ENCODE results near the gene PCNX2.

PCNX2 gene

GRCh38 chr1:233019083-233019482 lies 276.4 kb downstream of the PCNX2 start:
- Histone ChIP-seq H3K9me2 (replicated peaks; ENCODE audit: insufficient read depth, low read length) (no peaks in the 10 kb centered on the region), H3F3A (ENCODE audit: insufficient read depth, low read length) (peaks cover 11% of the 10 kb centered on the region)

DNA sequence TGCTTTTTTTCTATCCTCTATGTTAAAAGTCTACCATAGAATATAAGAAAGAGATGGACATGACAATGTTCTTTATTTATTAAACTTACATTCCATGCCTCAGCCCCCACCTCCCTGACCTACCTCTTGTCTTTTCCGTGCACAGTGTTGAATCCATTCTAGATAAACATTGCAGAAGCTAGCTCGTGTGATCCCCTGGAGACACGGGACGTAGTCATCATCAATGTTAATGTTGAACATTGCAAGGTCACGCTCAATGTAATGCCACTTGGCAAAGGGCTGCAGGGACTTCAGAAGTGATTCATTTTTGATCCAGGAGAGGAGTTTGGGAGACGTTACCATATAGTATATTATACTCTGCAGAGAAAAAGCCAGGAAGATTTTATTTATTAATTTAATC lies 278.7 kb downstream of the PCNX2 start:
- Histone ChIP-seq H3F3A (ENCODE audit: insufficient read depth, low read length) (peaks cover 11% of the 10 kb centered on the region), H3K27me3 (replicated peaks; ENCODE audit: insufficient read depth, low read length) (no peaks in the 10 kb centered on the region), H3K4me2 (ENCODE audit: low read depth, low read length) (no peak overlapping the region), H2AFZ (ENCODE audit: low read length) (no peak overlapping the region), H3K4me3 (ENCODE audit: low read length) (no peak overlapping the region), H3K27ac (ENCODE audit: low read length) (no peak overlapping the region), H3K36me3 (replicated peaks; ENCODE audit: insufficient read depth, low read length) (no peaks in the 10 kb centered on the region), H3K9me2 (replicated peaks; ENCODE audit: insufficient read depth, low read length) (no peaks in the 10 kb centered on the region), H3K4me1 (ENCODE audit: low read length) (peaks cover 12% of the 10 kb centered on the region), H3K79me2 (ENCODE audit: low read length) (no peaks in the 10 kb centered on the region), H3K9ac (ENCODE audit: low read length) (no peak overlapping the region), H4K20me1 (ENCODE audit: insufficient read depth, low read length) (no peaks in the 10 kb centered on the region), H3K9me3 (replicated peaks; ENCODE audit: insufficient read depth, low read length) (no peaks in the 10 kb centered on the region)
- DNase-seq, result no peak
- TF ChIP-seq CTCF (IDR thresholded peaks at IDR 0.05; ENCODE audit: low read length) (no peak), EZH2phosphoT487 (IDR thresholded peaks at IDR 0.05; ENCODE audit: low read length) (no peak), EZH2 (optimal IDR thresholded peaks at IDR 0.05; ENCODE audit: low read depth, low read length) (no peak)

More at GRCh38 chr1:233019083-233019482, 276.4 kb downstream of the PCNX2 start:
- Histone ChIP-seq H3K4me3 (ENCODE audit: low read length) (no peak overlapping the region), H3K9ac (ENCODE audit: low read length) (no peak overlapping the region), H3K36me3 (replicated peaks; ENCODE audit: insufficient read depth, low read length) (no peaks in the 10 kb centered on the region), H4K20me1 (ENCODE audit: insufficient read depth, low read length) (no peaks in the 10 kb centered on the region), H3K27me3 (replicated peaks; ENCODE audit: insufficient read depth, low read length) (no peaks in the 10 kb centered on the region), H2AFZ (ENCODE audit: low read length) (no peak overlapping the region), H3K9me3 (replicated peaks; ENCODE audit: insufficient read depth, low read length) (no peaks in the 10 kb centered on the region), H3K27ac (ENCODE audit: low read length) (no peak overlapping the region), H3K4me2 (ENCODE audit: low read depth, low read length) (no peak overlapping the region), H3K79me2 (ENCODE audit: low read length) (no peaks in the 10 kb centered on the region), H3K4me1 (ENCODE audit: low read length) (peaks cover 12% of the 10 kb centered on the region)
- no peak for DNase-seq
- TF ChIP-seq EZH2phosphoT487 (IDR thresholded peaks at IDR 0.05; ENCODE audit: low read length) (no peak), EZH2 (optimal IDR thresholded peaks at IDR 0.05; ENCODE audit: low read depth, low read length) (no peak), CTCF (IDR thresholded peaks at IDR 0.05; ENCODE audit: low read length) (no peak)

GRCh38 chr1:233015965-233016364 lies 279.6 kb downstream of the PCNX2 start:
- H3K4me3 ChIP-seq (ENCODE audit: low read length), result no peak overlapping the region
- no peaks in the 10 kb centered on the region for H3K9me2 ChIP-seq (replicated peaks; ENCODE audit: insufficient read depth, low read length)
- peaks cover 12% of the 10 kb centered on the region for H3K4me1 ChIP-seq (ENCODE audit: low read length)
- no peak for TF ChIP-seq EZH2phosphoT487 (IDR thresholded peaks at IDR 0.05; ENCODE audit: low read length)
- TF ChIP-seq CTCF (IDR thresholded peaks at IDR 0.05; ENCODE audit: low read length), result no peak
- no peak for TF ChIP-seq EZH2 (optimal IDR thresholded peaks at IDR 0.05; ENCODE audit: low read depth, low read length)
- no peaks in the 10 kb centered on the region for H3K79me2 ChIP-seq (ENCODE audit: low read length)
- DNase-seq, result peak; percentile 87
- H3K27me3 ChIP-seq (replicated peaks; ENCODE audit: insufficient read depth, low read length), result no peaks in the 10 kb centered on the region
- no peaks in the 10 kb centered on the region for H3K36me3 ChIP-seq (replicated peaks; ENCODE audit: insufficient read depth, low read length)
- H3K27ac ChIP-seq (ENCODE audit: low read length), result no peak overlapping the region; the same call in 1 of the 2 replicates
- H3K9ac ChIP-seq (ENCODE audit: low read length), result no peak overlapping the region
- no peaks in the 10 kb centered on the region for H3K9me3 ChIP-seq (replicated peaks; ENCODE audit: insufficient read depth, low read length)
- H3F3A ChIP-seq (ENCODE audit: insufficient read depth, low read length), result peaks cover 11% of the 10 kb centered on the region
- H3K4me2 ChIP-seq (ENCODE audit: low read depth, low read length), result no peak overlapping the region
- no peaks in the 10 kb centered on the region for H4K20me1 ChIP-seq (ENCODE audit: insufficient read depth, low read length)
- no peak overlapping the region for H2AFZ ChIP-seq (ENCODE audit: low read length)
